ENCODE measurements around the gene TUBGCP2.

Gene TUBGCP2

GRCh38 chr10:133328358-133329343 is 20.0 kb upstream of the TUBGCP2 start:
- TF ChIP-seq CTCF (IDR thresholded peaks at IDR 0.05; ENCODE audit: low read depth, low read length): no peak
- no peak for DNase-seq (ENCODE audit: low read depth in 2 of 2)
- H3K4me3 ChIP-seq (replicated peaks in 1 of 2; ENCODE audit: low read depth in 2 of 2, low read length in 2 of 2): no peak overlapping the region

- TF ChIP-seq CTCF (IDR thresholded peaks at IDR 0.05; ENCODE audit: low read depth, low read length): no peak
- no peak for DNase-seq (ENCODE audit: low read depth in 2 of 2)
- H3K4me3 ChIP-seq (replicated peaks in 1 of 2; ENCODE audit: low read depth in 2 of 2, low read length in 2 of 2): no peak overlapping the region
Measured at GRCh38 chr10:133327651-133328357, 19.1 kb upstream of the TUBGCP2 start.

GRCh38 chr10:133326745-133327650 is 18.3 kb upstream of the TUBGCP2 start:
- TF ChIP-seq CTCF (IDR thresholded peaks at IDR 0.05; ENCODE audit: low read depth, low read length): no peak
- DNase-seq (ENCODE audit: low read depth in 2 of 2): no peak
- no peak overlapping the region for H3K4me3 ChIP-seq (replicated peaks in 1 of 2; ENCODE audit: low read depth in 2 of 2, low read length in 2 of 2)

- peak overlapping the region in 1 of 2 donors; percentile 9 for H3K4me3 ChIP-seq (replicated peaks in 1 of 2; ENCODE audit: low read depth in 2 of 2, low read length in 2 of 2)
- TF ChIP-seq CTCF (IDR thresholded peaks at IDR 0.05; ENCODE audit: low read depth, low read length): no peak
- DNase-seq (ENCODE audit: low read depth in 2 of 2): no peak
Measured at GRCh38 chr10:133326223-133326551, 17.5 kb upstream of the TUBGCP2 start.

GRCh38 chr10:133325440-133326222 is 17.0 kb upstream of the TUBGCP2 start:
- no peak for DNase-seq (ENCODE audit: low read depth in 2 of 2)
- no peak for TF ChIP-seq CTCF (IDR thresholded peaks at IDR 0.05; ENCODE audit: low read depth, low read length)
- H3K4me3 ChIP-seq (replicated peaks in 1 of 2; ENCODE audit: low read depth in 2 of 2, low read length in 2 of 2): peak overlapping the region; percentile 23 to 36

GRCh38 chr10:133324857-133325260 is 16.2 kb upstream of the TUBGCP2 start:
- no peak overlapping the region for H3K4me3 ChIP-seq (replicated peaks in 1 of 2; ENCODE audit: low read depth in 2 of 2, low read length in 2 of 2)

More at GRCh38 chr10:133324857-133325260, 16.2 kb upstream of the TUBGCP2 start:
- no peak for TF ChIP-seq CTCF (IDR thresholded peaks at IDR 0.05; ENCODE audit: low read depth, low read length)
- no peak for DNase-seq (ENCODE audit: low read depth in 2 of 2)
